Prostate gland (tissue), 2 donors: ENCODE measurements around the gene PSAPL1. TPM values are rescaled to one million over a fixed set of nuclear protein-coding genes. Genes with fewer than 3 reads are reported as not detected.

Experiments used
- DNase-seq: peaks from one replicate; pipeline ENCODE4 v3.0.0-alpha.2; 2019; ENCODE audit warnings: low spot score
- H3K27ac ChIP-seq, 2 donors: fragments of 200-600 bp; sonication (generic); 2 replicates each; pipeline ENCODE4 v1.5.1; 2017 to 2019
- H3K27me3 ChIP-seq: fragments of 200-600 bp; sonication (generic); replicated peaks from 2 replicates; pipeline ENCODE4 v1.5.1; 2019; ENCODE audit not compliant: insufficient read depth
- H3K36me3 ChIP-seq, 2 donors: fragments of 200-600 bp; sonication (generic); 1 replicate in 1 of 2; 2 replicates in 1 of 2; pipeline versions ENCODE4 v1.5.1 to v1.8.1; 2017 to 2019
- H3K4me1 ChIP-seq: fragments of 200-600 bp; sonication (generic); replicated peaks from 2 replicates; pipeline ENCODE4 v1.5.1; 2019
- H3K4me3 ChIP-seq, 2 donors: fragments of 200-600 bp; sonication (generic); 2 replicates each; pipeline ENCODE4 v1.5.1; 2017 to 2019
- H3K9me3 ChIP-seq: fragments of 200-600 bp; sonication (generic); 2 replicates; pipeline ENCODE4 v1.5.1; 2017
- POLR2A ChIP-seq: fragments of 450-650 bp; IDR thresholded peaks from one replicate; pipeline ENCODE4 v1.6.1; 2016; ENCODE audit warnings: antibody characterized with exemption, mild to moderate bottlenecking
- POLR2AphosphoS5 ChIP-seq: sonication (generic); formaldehyde crosslinking; IDR thresholded peaks from one replicate; pipeline ENCODE4 v1.6.1; 2017; ENCODE audit warnings: antibody characterized with exemption
- WGBS: methylation state at CpG from one replicate; pipeline ENCODE4 v1.1.5; 2018; 5-methylcytosine and 5-hydroxymethylcytosine counted together
- intact Hi-C: fragments of 100-400 bp; cut with DNase I; formaldehyde crosslinking; loops from one replicate; pipeline ENCODE4 v1.14.2; 2022
- total RNA-seq, 2 donors: library from RNA; depleted of rRNA; stranded (reverse); fragments of >200 nt; gene quantifications; one replicate each; pipeline ENCODE4 v1.1.0, GENCODE V29; 2016
- TF ChIP-seq, protein P1 (sequence below), 4 experiments: fragments of 200-600 bp in 2 of 4; fragments of 450-650 bp in 2 of 4; sonication (generic) in 2 of 4; IDR thresholded peaks; 1 replicate in 3 of 4; 2 replicates in 1 of 4; pipeline ENCODE4 v1.5.1; 2016 to 2019; ENCODE audit warnings: antibody characterized with exemption in 4 of 4, mild to moderate bottlenecking in 2 of 4, moderate library complexity in 2 of 4

Gene PSAPL1
- 10 to 100 TPM in 1 of 2 donors, under 1 TPM in 1; 0.05 to 12.9 TPM for total RNA-seq

- H3K27me3 ChIP-seq, result no peaks in the 10 kb centered on the region
- H3K36me3 ChIP-seq, result no peaks in the 10 kb centered on the region
- no peak for DNase-seq
- no peak within 1 kb of the TSS for H3K4me3 ChIP-seq
- WGBS, result 21% methylated on average over 7 of the region's 7 CpGs
- H3K27ac ChIP-seq, result no peak within 1 kb of the TSS
- intact Hi-C loops, result no loop called here
- no peak for TF ChIP-seq POLR2A
- no peak for TF ChIP-seq POLR2AphosphoS5
- TF ChIP-seq, protein P1, sequence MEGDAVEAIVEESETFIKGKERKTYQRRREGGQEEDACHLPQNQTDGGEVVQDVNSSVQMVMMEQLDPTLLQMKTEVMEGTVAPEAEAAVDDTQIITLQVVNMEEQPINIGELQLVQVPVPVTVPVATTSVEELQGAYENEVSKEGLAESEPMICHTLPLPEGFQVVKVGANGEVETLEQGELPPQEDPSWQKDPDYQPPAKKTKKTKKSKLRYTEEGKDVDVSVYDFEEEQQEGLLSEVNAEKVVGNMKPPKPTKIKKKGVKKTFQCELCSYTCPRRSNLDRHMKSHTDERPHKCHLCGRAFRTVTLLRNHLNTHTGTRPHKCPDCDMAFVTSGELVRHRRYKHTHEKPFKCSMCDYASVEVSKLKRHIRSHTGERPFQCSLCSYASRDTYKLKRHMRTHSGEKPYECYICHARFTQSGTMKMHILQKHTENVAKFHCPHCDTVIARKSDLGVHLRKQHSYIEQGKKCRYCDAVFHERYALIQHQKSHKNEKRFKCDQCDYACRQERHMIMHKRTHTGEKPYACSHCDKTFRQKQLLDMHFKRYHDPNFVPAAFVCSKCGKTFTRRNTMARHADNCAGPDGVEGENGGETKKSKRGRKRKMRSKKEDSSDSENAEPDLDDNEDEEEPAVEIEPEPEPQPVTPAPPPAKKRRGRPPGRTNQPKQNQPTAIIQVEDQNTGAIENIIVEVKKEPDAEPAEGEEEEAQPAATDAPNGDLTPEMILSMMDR (IDR thresholded peaks at IDR 0.05), result no peak
- no peaks in the 10 kb centered on the region for H3K9me3 ChIP-seq
- H3K4me1 ChIP-seq, result no peaks in the 10 kb centered on the region
Observed at GRCh38 chr4:7434766-7435150, at the start of gene PSAPL1. Gene PSAPL1, minus strand, starts transcription at chr4:7434930. Its CDS starts 51 bp downstream, at chr4:7434879.

DNA sequence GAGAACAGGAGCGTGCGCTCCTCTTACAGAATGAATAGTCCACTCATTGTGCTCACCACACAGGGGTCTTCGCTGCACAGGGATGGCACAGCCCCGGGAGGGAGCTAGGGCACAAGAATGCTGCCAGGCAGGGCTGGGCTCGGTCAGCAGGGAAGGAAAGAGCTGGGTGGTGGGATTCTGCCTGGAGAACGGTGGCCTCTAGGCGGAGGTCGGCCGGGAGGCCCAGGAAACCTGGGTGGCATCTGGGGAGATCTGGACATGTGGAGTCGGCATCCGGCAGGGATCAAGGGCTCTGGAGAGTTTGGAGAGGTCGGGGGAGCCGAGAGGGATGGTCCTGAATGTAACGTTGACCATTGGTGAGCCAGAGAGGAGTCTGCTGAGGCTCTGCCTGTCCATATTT is 46.5 kb upstream of the PSAPL1 start:
- H3K4me3 ChIP-seq, result no peak overlapping the region
- 89% methylated on average over 14 of the region's 14 CpGs for WGBS
- no peaks in the 10 kb centered on the region for H3K4me1 ChIP-seq
- H3K36me3 ChIP-seq, result no peaks in the 10 kb centered on the region
- no peak for DNase-seq
- H3K27me3 ChIP-seq, result no peaks in the 10 kb centered on the region
- TF ChIP-seq POLR2A (no peak), POLR2AphosphoS5 (no peak)
- TF ChIP-seq, protein P1 (IDR thresholded peaks at IDR 0.05), result no peak
- no peaks in the 10 kb centered on the region for H3K9me3 ChIP-seq
- no peak overlapping the region for H3K27ac ChIP-seq
- intact Hi-C loops, result no loop called here

- TF ChIP-seq POLR2AphosphoS5, result no peak
- TF ChIP-seq, protein P1 (IDR thresholded peaks at IDR 0.05), result no peak
- no peak for TF ChIP-seq POLR2A
- DNase-seq, result no peak
- Histone ChIP-seq H3K36me3 (no peaks in the 10 kb centered on the region), H3K27me3 (no peaks in the 10 kb centered on the region), H3K27ac (no peak overlapping the region), H3K4me1 (no peaks in the 10 kb centered on the region), H3K9me3 (no peaks in the 10 kb centered on the region), H3K4me3 (no peak overlapping the region)
- WGBS, result 85% methylated on average over 16 of the region's 16 CpGs
- intact Hi-C loops, result no loop called here
Observed at GRCh38 chr4:7480423-7480822, 45.7 kb upstream of the PSAPL1 start.

DNA sequence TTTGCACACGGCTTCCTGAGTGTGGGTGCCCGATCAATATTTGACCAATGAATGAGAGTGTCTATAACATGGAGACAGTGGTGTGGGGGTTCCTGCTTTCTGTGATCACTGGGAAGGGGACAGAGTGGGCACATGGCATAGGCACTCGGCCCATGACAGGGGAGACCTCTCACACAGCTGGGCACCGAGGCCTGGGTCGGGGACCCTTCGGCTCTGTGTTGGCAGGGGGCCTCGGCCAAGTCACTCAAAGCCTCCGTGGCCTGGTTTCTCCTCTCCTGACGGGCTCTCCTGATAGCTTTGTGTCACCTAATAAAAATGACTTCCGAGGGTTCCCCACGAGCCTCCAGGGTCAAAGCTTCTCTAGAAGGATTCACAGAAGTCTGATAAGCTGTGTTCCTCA is 43.9 kb upstream of the PSAPL1 start:
- 77% methylated on average over 11 of the region's 11 CpGs for WGBS
- TF ChIP-seq POLR2AphosphoS5 (no peak), POLR2A (no peak)
- TF ChIP-seq, protein P1 (IDR thresholded peaks at IDR 0.05), result no peak

DNA sequence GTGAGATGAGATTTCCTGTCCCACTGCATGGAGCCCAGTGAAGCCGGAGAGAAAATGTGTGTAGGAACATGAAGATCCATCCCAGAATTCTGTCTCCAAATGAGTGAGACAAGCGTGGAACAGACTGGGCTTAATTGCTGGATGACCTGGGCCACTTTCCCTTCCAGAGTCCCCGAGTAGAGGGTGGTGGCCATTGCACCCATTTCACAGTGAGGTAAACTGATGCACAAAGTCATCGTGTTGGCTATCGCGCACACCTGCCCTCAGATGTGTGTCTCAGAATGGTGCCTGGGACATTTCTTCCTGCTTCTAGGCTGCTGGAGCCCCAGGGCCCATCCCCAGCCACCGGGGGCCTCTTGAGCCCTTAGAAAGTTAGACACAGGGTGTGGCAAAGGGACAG is 43.0 kb upstream of the PSAPL1 start:
- no peaks in the 10 kb centered on the region for H3K9me3 ChIP-seq
- H3K4me3 ChIP-seq, result no peak overlapping the region
- no peak overlapping the region for H3K27ac ChIP-seq
- intact Hi-C loops, result no loop called here
- TF ChIP-seq POLR2AphosphoS5, result no peak
- TF ChIP-seq POLR2A, result no peak
- TF ChIP-seq, protein P1 (IDR thresholded peaks at IDR 0.05), result no peak
- no peaks in the 10 kb centered on the region for H3K36me3 ChIP-seq
- DNase-seq, result no peak
- 88% methylated on average over 7 of the region's 7 CpGs for WGBS
- no peaks in the 10 kb centered on the region for H3K4me1 ChIP-seq
- H3K27me3 ChIP-seq, result no peaks in the 10 kb centered on the region

More for the DNA sequence above, 43.9 kb upstream of the PSAPL1 start:
- DNase-seq, result no peak
- Histone ChIP-seq H3K36me3 (no peaks in the 10 kb centered on the region), H3K9me3 (no peaks in the 10 kb centered on the region), H3K27ac (no peak overlapping the region), H3K27me3 (no peaks in the 10 kb centered on the region), H3K4me3 (no peak overlapping the region), H3K4me1 (no peaks in the 10 kb centered on the region)
- intact Hi-C loops, result no loop called here
